Activated B cell treated with CpG ODN at 0.5 μM for 24 hours (primary cell): ENCODE results near the gene ADGRF5. TPM values are rescaled to one million over a fixed set of nuclear protein-coding genes. Genes with fewer than 3 reads are reported as not detected.

Source experiments
- ATAC-seq: fragments of 200-7000 bp; cut with Tn5 transposase; one replicate; pipeline ENCODE4 v1.10.0; 2021; ENCODE audit warnings: low read depth, mild to moderate bottlenecking, moderate library complexity
- CTCF ChIA-PET: fragments of 350-600 bp; sonication (Branson Sonifier 250); formaldehyde crosslinking; loops from one replicate; lab custom pipeline; 2021; ENCODE audit warnings: antibody characterized with exemption; lab: Charles Lee
- POLR2A ChIA-PET: fragments of 350-600 bp; sonication (Branson Sonifier 250); formaldehyde crosslinking; loops from one replicate; lab custom pipeline; 2021; ENCODE audit warnings: antibody characterized with exemption; lab: Charles Lee
- DNase-seq: peaks from one replicate; pipeline ENCODE4 v3.0.0; 2022
- H3K27ac Mint-ChIP-seq: one replicate; pipeline ENCODE4 v1.8.0; 2020; ENCODE audit warnings: mixed read lengths
- H3K27me3 Mint-ChIP-seq: one replicate; pipeline ENCODE4 v1.8.0; 2021; ENCODE audit warnings: mixed read lengths
- H3K36me3 Mint-ChIP-seq: one replicate; pipeline ENCODE4 v1.8.0; 2021; ENCODE audit warnings: low read depth, mixed read lengths
- H3K4me1 Mint-ChIP-seq: one replicate; pipeline ENCODE4 v1.8.0; 2021; ENCODE audit warnings: mixed read lengths
- H3K4me3 Mint-ChIP-seq: one replicate; pipeline ENCODE4 v1.8.0; 2020; ENCODE audit warnings: mild to moderate bottlenecking, mixed read lengths
- H3K9me3 Mint-ChIP-seq: one replicate; pipeline ENCODE4 v1.8.0; 2020; ENCODE audit warnings: mixed read lengths
- CTCF ChIP-seq: fragments of 200-600 bp; IDR thresholded peaks from one replicate; pipeline ENCODE4 v1.8.0; 2022; ENCODE audit warnings: antibody characterized with exemption, mild to moderate bottlenecking
- intact Hi-C: fragments of 100-400 bp; cut with micrococcal nuclease; formaldehyde crosslinking; loops from one replicate; pipeline ENCODE4 v1.15.1; 2024
- total RNA-seq: library from RNA; stranded (reverse); gene quantifications from 2 replicates; pipeline ENCODE4 v1.2.3, GENCODE V29; 2022

The ADGRF5 gene
- total RNA-seq, 1 donor from 2014 or later = not detected

GRCh38 chr6:46963039-46963438, 41.3 kb upstream of the ADGRF5 start:
- Mint-ChIP-seq H3K36me3 (no peaks in the 10 kb centered on the region), H3K27me3 (no peaks in the 10 kb centered on the region), H3K4me1 (no peaks in the 10 kb centered on the region)

DNA sequence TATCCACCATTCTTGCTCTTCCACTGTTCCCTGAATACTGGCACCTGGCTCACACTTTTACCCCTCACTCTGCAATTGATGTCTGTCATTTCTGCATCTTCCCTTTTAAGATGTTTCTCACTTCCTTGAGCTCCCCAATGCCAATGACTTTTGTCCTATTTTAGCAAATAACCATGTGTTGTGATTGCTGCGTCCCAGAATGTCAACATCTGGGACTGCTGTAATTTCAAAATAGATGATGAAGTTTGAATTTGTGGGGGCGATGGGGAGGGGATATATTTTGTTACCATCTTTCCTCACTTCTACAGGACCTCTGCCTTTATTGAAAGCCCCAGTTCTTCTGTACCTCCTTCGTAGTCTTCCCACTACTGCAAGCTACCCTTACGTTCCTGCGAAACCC, 40.0 kb upstream of the ADGRF5 start:
- TF ChIP-seq CTCF = no peak
- DNase-seq (no peak), ATAC-seq (no peak)
- H3K4me1 Mint-ChIP-seq = no peaks in the 10 kb centered on the region
- H3K9me3 Mint-ChIP-seq = no peaks in the 10 kb centered on the region
- no peak overlapping the region for H3K27ac Mint-ChIP-seq
- no peaks in the 10 kb centered on the region for H3K27me3 Mint-ChIP-seq
- CTCF ChIA-PET = no interaction called here
- intact Hi-C loops = no loop called here
- POLR2A ChIA-PET = no interaction called here
- H3K36me3 Mint-ChIP-seq = no peaks in the 10 kb centered on the region
- H3K4me3 Mint-ChIP-seq = no peak overlapping the region

More at GRCh38 chr6:46963039-46963438, 41.3 kb upstream of the ADGRF5 start:
- ATAC-seq (no peak), DNase-seq (no peak)
- intact Hi-C loops = no loop called here
- ChIA-PET POLR2A (no interaction called here), CTCF (no interaction called here)
- H3K27ac Mint-ChIP-seq = no peak overlapping the region
- H3K4me3 Mint-ChIP-seq = no peak overlapping the region
- no peak for TF ChIP-seq CTCF
- no peaks in the 10 kb centered on the region for H3K9me3 Mint-ChIP-seq

GRCh38 chr6:46961232-46961631, 39.5 kb upstream of the ADGRF5 start:
- Mint-ChIP-seq H3K27ac (no peak overlapping the region), H3K9me3 (no peaks in the 10 kb centered on the region), H3K27me3 (peaks cover under 1% of the 10 kb centered on the region), H3K4me1 (no peaks in the 10 kb centered on the region), H3K36me3 (no peaks in the 10 kb centered on the region), H3K4me3 (no peak overlapping the region)
- intact Hi-C loops = no loop called here
- DNase-seq (no peak), ATAC-seq (no peak)
- POLR2A ChIA-PET = no interaction called here
- TF ChIP-seq CTCF = no peak
- CTCF ChIA-PET = no interaction called here

DNA sequence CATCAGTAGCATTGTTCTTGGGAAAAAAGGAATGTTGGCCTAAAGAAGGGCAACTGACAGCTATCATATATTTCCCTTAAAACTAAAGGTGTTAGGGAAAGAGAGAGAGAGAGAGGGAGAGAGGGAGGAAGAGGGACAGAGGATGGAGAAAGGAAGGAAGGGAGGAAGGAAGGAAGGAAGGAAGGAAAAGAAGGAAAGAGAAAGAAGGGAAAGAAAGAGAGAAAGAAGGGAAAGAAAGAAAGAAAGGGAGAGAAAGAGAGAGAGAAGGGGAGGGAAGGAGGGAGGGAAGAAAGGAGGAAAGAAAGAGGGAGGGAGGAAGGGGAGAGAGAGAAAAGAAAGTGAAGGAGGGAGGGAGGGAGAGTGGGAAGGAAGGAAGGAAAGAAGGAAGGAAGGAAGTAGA, 37.7 kb upstream of the ADGRF5 start:
- no peaks in the 10 kb centered on the region for H3K36me3 Mint-ChIP-seq
- ChIA-PET POLR2A (no interaction called here), CTCF (no interaction called here)
- no peaks in the 10 kb centered on the region for H3K4me1 Mint-ChIP-seq
- TF ChIP-seq CTCF = no peak
- ATAC-seq = no peak
- H3K27ac Mint-ChIP-seq = no peak overlapping the region
- intact Hi-C loops = no loop called here
- no peaks in the 10 kb centered on the region for H3K9me3 Mint-ChIP-seq
- no peak for DNase-seq
- peaks cover 4% of the 10 kb centered on the region for H3K27me3 Mint-ChIP-seq
- no peak overlapping the region for H3K4me3 Mint-ChIP-seq

- peaks cover 9% of the 10 kb centered on the region for H3K27me3 Mint-ChIP-seq
- H3K4me3 Mint-ChIP-seq = no peak overlapping the region
- no peaks in the 10 kb centered on the region for H3K4me1 Mint-ChIP-seq
- TF ChIP-seq CTCF = no peak
- no peak overlapping the region for H3K27ac Mint-ChIP-seq
- H3K9me3 Mint-ChIP-seq = no peaks in the 10 kb centered on the region
- POLR2A ChIA-PET = no interaction called here
- CTCF ChIA-PET = no interaction called here
- ATAC-seq = no peak
- intact Hi-C loops = no loop called here
- H3K36me3 Mint-ChIP-seq = no peaks in the 10 kb centered on the region
- DNase-seq = no peak
These were observed 34.7 kb upstream of the ADGRF5 start for GRCh38 chr6:46956409-46956808.
